SU-DHL-6 (cell line): ENCODE data around the gene SRPRB.

Experiments used
- CTCF ChIP-seq: fragments of 200-600 bp; sonication (generic); IDR thresholded peaks from one replicate; pipeline ENCODE4 v1.5.1; 2017; ENCODE audit warnings: antibody characterized with exemption, mild to moderate bottlenecking, low read length, moderate library complexity; ENCODE audit not compliant: insufficient read depth, poor library complexity, severe bottlenecking
- EZH2phosphoT487 ChIP-seq: fragments of 200-600 bp; sonication (generic), shearing (Covaris generic); conservative IDR thresholded peaks from 2 replicates; pipeline ENCODE4 v1.6.1; 2018; ENCODE audit warnings: mild to moderate bottlenecking, antibody characterized with exemption, low read length, moderate library complexity, mixed read lengths

DNA sequence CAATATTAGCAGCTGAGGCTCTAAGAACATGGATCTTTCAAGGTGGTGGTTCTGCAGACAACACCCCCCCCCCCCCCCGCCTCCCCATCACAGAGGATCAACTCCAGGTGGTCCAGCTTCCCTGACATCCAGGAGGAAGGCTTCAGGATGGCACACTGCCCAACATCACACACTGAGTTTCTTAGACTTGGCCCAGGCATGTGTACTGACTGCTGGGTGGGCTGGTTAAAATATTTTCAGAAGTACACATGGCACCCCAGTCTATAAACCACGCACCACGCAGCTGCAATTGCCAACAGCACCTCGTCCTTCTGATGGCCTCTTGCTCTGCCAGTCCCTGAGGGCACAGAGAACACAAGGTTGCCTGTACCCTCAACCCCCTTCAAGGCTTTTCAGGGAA, 22.1 kb downstream of the SRPRB start:
- no peak for TF ChIP-seq CTCF
- TF ChIP-seq EZH2phosphoT487: no peak
